Hematopoietic multipotent progenitor cell treated with erythropoietin and hydrocortisone succinate and interleukin-3 and kit ligand, for 6 days (in vitro differentiated cells): ENCODE results near the gene PTPRN2.

Experiments
- DNase-seq: peaks from one replicate; pipeline ENCODE4 v3.0.0-alpha.2; 2015

Gene PTPRN2

DNA sequence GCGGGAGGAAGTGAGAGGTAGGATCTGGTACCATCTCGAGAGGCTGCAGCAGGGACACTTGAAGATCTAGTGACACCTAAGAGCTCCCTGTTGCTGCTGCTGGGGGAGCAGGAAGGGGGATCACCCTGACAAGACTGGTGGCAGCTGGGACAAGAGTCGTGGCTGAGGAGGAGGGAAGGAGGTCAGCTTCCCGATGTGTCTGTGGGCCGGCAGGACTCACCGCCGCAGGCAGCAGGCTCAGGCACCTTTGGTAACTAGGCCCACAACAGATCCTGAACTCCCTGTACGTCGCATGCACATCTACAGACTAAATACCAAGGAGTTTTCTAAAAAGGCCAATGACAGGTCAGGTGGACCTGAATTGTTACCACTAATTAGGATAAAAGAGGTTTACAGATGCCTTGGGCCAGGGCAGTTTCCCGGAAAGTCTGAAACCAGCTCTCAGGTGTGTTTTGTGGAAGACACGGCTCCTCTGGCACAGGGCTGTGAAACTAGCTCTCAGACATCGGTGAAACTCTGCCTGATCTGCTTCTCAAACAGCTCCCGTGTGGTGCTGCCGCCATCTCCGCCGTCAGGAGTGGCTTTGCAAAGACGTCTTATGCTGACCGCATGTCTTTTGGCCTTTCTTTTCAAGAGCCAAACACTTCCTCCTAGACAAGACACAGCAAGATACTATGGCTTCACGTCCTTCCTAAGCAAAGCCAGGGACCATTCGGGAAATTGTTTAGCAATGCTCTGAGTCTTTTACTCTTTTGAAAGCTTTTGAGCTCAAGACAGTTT is 609.7 kb downstream of the PTPRN2 start:
- DNase-seq, result no peak

GRCh38 chr7:157977306-157977705 is 610.3 kb downstream of the PTPRN2 start:
- DNase-seq, result no peak

GRCh38 chr7:157976406-157976805 is 611.2 kb downstream of the PTPRN2 start:
- no peak for DNase-seq

GRCh38 chr7:157975401-157976372 is 611.9 kb downstream of the PTPRN2 start:
- DNase-seq, result no peak

DNA sequence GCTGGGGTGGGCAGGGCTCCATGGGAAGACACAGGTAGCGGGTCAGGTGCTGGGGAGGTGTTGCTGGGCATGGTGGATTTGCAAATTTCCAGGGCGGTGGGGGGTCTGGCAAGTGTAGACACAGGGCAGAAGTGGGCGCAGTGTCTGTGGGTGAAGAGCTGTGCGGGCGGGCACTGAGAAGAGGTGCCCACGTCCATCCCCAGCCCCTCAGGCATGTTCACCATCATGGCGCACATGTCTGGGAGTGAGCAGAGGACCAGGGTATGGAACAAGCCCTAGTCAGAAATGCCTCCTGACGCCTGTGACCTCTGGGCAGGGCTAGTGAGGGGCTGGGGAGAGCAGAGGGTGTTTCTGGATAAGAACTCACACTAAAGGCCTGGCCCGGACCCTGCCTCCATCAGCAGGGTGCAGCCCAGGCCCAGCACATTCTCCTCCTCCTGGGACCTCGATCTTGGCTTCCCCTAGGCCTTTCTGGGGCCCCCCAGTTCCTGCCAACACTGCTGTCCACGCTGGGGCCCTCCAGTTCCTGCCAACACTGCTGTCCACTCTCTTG is 612.9 kb downstream of the PTPRN2 start:
- DNase-seq, result no peak

DNA sequence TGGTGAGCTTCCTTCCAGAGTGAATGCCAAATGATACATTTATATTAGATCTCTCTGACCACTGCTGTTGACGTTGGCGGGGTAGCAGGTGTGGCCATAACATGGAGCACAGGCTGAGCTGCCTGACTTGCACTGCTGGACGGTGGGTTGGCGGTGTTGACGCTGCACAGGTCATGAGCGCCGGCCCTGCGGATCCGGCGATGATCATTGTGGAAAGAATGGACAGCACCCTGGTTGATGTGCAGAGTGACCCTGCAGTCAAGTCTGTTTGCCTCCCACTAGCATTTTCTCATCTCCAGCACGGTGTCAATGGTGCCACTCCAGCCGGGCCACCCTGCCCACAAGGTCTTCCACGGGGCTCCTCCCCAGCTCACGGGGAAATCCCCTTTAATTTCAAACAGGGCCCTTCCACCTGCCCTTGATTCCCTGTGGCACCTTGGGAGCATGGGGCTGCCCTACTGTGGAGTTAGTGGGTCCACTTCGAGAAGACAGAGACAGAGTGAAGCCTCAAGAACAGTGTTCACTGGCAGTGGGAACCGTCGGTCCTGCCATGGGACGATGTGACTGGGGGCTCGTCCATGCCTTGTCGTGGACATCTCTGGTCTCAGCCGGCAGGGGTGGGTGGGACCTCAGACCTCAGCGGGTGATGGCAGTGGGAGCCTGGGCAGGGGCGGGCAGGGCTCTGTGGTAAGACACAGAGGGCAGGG is 613.5 kb downstream of the PTPRN2 start:
- no peak for DNase-seq

- no peak for DNase-seq
Measured at GRCh38 chr7:157972914-157973313, 614.7 kb downstream of the PTPRN2 start.

DNA sequence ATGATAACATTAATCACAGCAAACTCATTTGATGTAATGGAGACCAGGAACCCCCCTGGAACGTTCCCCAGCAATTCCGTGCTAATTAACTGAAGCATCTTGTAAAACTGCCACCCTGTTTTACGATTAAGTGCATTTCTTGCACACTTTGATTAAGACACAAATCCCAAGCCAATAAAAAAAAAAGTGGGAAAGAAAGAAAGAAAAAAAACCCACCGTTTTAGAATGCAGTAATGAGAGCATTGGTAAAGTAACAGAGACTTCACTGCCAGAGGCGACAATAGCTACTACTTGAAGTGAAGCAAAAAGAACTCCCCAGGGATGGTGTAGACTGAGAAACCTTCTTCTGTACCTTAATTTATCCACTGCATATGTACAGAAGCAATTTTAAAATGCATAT is 616.1 kb downstream of the PTPRN2 start:
- DNase-seq, result no peak

DNA sequence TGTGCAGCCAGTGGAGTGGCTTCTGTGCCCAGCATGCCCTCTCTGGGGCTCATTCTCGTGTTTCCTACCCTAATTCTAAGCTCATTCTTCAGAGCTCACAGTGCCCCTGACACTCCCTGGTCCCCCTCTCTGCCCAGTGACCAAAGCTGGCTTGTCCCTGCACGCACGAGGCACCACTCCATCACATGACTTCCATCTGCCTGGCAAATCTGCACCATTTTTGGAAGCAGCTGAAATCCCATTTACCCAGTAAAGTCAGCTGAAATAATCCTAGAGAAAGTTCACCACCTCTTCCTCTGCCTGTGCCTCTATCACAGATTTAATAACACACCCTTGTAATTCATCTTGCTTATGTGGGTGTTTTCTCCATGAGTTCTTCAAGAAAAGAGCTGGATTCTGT is 616.9 kb downstream of the PTPRN2 start:
- no peak for DNase-seq

DNA sequence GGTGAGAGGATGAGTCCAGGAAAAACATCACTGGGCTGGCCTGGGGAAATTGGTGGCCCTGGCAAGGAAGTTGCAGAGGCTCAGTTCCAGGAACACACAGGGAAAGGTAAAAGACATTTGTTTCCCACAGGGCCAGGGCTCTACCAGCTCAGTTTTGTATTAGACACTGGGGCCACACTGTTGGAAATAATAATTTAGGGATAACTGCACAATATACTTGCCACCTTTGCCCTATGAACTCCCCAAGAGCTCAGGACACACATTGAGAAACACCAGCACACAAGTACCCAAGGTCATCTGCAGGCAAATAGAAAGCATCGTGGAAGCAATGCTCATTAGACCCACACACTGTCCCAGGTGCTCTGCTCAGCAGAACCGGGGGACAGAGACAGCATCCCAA is 617.6 kb downstream of the PTPRN2 start:
- DNase-seq, result no peak

- no peak for DNase-seq
Measured at GRCh38 chr7:157966490-157966889, 621.1 kb downstream of the PTPRN2 start.

DNA sequence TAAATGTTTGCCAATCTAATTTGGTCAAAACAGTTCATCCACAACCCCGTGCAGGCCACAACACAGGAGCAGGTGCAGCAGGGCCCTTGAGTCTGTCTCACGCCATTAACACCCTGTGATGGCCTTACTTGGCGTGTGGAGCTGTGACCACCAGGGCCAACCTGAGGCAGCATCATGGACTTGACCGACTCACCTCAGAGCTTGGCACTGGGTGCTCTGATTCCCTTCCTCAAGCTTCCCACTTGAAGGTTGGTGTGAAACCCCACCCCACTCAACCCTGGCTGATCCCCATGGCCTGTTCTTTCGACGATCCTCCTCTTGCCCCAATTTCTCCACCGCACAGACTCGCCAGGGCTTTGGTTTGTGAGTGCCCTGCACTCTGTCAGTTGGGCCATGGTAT is 623.1 kb downstream of the PTPRN2 start:
- no peak for DNase-seq

- no peak for DNase-seq
Measured at GRCh38 chr7:157964016-157964415, 623.6 kb downstream of the PTPRN2 start.

DNA sequence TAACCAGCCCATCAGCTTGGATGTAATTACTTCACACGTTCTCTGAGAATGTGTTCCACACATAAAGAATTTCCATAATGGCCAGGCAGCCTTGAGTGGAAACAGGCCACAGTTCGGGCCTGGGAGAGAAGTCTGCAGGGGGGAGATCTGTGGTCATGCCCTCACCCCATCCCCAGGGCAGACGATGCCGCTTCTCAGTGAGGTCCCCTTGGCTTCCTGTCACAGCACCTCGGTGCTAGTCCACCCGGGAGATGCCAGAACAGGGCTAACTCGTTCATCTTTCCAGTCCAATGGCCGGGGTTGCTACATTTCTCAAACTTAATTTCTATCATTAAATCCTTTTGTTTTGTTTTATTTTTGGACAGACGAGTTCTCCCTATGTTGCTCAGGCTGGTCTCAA is 624.1 kb downstream of the PTPRN2 start:
- no peak for DNase-seq

DNA sequence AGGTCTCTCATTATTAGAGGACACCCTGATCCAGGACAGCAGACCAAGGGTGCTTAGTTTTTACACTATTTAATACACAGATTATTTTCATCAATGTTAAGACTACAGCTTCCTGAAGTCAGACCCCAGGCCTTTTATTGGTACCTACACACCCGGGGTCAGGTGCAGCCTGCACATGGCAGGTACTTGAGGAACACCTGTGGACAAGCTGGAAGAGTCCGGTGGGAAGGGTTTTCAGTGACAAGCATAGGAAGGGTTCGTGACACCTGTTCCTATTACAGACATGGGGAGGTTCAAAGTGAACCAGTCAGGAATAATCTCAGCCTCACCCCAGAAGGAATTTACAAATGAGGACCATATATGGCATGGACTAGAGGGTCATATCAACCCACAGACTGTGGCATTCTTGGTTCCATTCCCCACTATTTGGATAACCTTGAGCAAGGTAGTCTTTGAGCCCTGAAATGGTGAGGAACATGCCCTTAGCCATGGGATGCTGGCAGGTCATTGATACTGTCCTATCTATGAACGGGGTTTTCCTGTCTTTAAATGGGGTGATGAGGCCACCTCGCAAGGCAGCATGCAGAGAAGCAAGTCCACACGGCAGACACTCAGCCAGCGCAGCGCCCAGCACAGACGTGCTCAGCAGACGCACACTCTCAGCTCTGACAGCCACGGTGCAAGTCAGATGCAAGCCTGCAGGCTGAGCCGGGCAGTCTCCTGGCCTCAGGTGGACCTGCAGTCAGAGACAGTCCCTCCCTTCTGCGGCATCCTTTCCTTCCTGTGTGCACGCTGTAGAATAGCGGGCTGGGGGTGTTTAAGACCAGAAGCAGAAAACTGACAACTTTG is 624.9 kb downstream of the PTPRN2 start:
- no peak for DNase-seq

GRCh38 chr7:157961731-157962457 is 625.7 kb downstream of the PTPRN2 start:
- no peak for DNase-seq

DNA sequence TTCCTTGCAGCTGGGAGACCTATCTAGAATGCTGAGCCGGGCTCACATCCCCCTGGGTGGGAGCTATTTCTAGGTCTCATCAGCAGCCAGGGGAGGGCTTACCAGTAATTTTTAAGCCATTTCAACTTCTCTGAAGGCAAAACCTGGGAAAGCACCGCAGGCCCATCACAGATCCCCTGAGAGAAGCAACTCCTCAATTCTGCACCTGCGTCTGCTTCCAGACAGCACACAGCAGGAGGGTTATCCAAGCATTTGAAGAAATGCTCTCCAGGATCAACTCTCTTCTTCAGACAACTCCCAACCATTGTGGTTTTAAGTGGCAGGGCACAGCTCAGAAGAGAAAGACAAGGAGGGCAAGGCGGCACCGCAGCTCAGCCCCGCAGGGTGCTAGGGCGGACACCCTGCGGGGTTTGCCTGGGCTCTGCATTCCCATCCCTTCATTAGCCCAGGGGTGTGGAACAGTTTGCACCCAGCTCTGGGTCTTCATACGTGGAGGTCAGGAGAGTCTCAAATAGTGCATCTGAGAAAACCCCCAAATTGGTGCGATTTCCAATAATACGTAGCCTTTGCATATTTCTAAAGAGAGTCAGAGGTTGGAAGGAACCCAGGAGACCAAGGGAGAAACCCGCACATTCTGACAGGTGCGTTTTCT is 632.1 kb downstream of the PTPRN2 start:
- DNase-seq, result no peak

DNA sequence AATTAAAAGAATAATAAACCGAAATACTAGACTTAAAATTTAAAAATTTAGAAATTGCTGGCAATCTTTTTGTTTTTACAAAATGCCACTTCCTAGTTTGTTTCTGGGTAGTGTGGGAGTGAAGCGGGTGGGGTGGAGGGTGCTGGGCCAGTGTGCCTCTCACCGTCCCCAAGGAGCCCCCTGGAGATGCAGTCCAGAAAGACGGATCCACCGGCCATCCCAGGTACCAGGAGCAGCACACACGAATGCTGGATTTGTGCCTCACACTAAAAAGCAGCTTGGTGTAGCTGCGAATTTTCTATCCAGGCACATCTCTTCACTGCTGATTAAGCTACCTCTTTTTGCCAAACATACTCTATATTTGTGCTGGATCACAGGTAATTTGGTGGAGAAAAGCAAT is 632.7 kb downstream of the PTPRN2 start:
- DNase-seq, result no peak

GRCh38 chr7:157952841-157953645 is 634.6 kb downstream of the PTPRN2 start:
- no peak for DNase-seq
